NCI-H1105 treated with DMSO at 0.1 percent for 48 hours (cell line): Measurements from ENCODE around the gene HNRNPM.
"Not testable (repeated sequence)": the region's sequence is repeated elsewhere in the genome, so short reads cannot be mapped to it uniquely, and the experiment has no call there.

Experiments
- DNase-seq: peaks from one replicate; lab custom pipeline; 2025; lab: John Stamatoyannopoulos, UW

HNRNPM gene

GRCh38 chr19:8425331-8425730 is 19.4 kb upstream of the HNRNPM start:
- DNase-seq, result not testable (repeated sequence)

- DNase-seq, result no peak
These were observed 18.5 kb upstream of the HNRNPM start for GRCh38 chr19:8426283-8426682.

DNA sequence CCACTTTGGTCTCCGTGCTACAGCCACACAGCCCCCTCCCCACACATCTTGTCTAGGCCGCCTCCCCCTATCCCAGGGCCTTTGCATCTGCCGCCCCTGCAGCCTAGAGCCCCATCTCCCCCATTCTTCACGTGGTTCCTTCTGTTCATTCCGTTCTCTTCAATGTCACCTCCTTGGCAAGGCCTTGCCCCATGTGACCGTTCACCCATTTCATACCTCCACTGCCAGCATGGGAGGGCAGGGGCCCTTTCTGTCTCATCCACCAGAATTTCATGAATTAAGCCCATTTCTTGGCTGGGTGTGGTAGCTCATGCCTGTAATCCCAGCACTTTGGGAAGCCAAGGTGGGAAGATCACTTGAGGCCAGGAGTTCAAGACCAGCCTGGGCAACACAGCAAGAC is 15.7 kb upstream of the HNRNPM start:
- DNase-seq, result no peak

DNA sequence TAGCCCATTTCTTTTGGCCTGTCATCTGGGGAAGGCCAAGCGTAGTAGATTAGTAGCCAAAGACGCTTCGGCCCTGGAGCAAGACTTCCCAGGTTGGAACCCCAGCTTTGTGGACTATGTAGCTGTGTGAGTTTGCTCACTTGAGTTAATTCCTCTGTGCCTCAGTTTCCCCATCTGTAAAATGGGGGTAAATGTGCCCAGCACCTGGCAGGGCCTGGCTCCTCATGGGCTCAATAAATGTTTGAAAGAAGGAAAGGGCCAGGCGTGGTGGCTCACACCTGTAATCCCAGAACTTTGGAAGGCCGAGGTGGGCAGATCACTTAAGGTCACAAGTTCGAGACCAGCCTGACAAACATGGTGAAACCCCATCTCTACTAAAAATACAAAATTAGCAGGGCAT is 14.9 kb upstream of the HNRNPM start:
- DNase-seq, result no peak

GRCh38 chr19:8430650-8431049 is 14.1 kb upstream of the HNRNPM start:
- DNase-seq, result no peak

GRCh38 chr19:8438236-8438635 is 6.5 kb upstream of the HNRNPM start:
- no peak for DNase-seq

GRCh38 chr19:8441725-8442544 is 2.8 kb upstream of the HNRNPM start:
- DNase-seq, result no peak

DNA sequence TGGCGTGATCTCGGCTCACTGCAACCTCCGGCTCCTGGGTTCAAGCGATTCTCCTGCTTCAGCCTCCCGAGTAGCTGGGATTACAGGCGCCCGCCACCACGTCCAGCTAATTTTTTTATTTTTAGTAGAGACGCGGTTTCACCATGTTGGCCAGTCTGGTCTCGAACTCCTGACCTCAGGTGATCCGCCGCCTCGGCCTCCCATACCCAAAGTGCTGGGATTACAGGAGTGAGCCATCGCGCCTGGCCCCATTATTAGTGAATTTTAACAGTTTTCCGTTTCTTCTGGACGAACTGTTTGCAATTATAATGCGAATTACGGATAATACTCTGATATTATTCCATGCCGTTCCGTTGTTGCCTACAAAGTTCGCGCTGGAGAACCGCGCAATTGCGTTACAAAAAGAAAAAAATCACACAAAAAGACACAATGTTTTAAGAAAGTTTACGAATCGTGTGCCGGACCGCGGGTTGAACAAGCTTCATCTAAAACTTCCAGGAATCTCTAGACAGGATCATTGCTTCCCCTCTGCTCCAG is 567 bp upstream of the HNRNPM start:
- not testable (repeated sequence) for DNase-seq

- peak; percentile 17 for DNase-seq
These were observed 770 bp downstream of the HNRNPM start for GRCh38 chr19:8445488-8446001.

GRCh38 chr19:8446061-8446709 is 1.4 kb downstream of the HNRNPM start:
- no peak for DNase-seq

DNA sequence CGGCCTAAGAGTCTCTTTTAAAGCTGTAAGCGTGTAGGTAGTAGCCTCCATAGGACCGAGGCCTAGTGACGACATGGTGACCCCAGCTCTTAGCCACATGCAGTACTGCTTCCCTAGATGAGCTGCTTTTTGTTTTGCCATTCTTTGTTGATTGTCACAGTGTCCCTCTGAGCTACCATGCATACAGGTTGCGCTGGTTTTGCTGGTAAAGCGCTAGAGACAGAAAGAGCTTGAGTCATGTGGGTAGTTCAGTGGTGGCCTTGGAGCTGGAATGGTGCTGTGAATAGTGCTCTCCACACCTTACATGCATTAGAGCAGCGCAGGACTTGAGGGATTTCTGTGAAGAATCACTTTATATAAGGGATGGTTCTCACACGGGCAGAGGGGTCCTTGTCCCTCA is 5.1 kb downstream of the HNRNPM start:
- DNase-seq, result no peak

- DNase-seq, result no peak
These were observed 6.6 kb downstream of the HNRNPM start for GRCh38 chr19:8451377-8451776.

GRCh38 chr19:8451885-8452284 is 7.1 kb downstream of the HNRNPM start:
- no peak for DNase-seq

GRCh38 chr19:8452446-8453123 is 7.8 kb downstream of the HNRNPM start:
- DNase-seq, result no peak

DNA sequence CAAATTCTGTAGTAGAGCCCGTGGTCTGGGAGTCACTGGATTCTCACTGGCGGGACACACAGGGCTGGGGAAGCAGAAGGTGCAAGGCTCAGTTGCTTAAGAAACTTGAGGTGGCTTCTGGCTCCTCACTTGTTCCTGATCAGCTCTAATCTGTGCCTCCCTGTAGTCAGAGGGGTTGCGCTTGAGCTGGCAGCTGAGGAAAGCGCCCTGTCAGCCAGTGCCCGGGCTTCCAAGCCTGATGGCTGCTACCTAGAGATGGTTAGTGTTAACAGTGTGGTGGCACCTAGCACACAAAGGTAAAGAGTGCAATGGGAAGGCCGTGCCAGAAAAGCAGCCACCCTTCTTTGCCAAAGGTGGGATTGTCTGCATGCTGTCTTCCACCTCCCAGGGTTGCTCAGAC is 8.8 kb downstream of the HNRNPM start:
- no peak for DNase-seq

GRCh38 chr19:8454218-8454617 is 9.4 kb downstream of the HNRNPM start:
- DNase-seq, result no peak

DNA sequence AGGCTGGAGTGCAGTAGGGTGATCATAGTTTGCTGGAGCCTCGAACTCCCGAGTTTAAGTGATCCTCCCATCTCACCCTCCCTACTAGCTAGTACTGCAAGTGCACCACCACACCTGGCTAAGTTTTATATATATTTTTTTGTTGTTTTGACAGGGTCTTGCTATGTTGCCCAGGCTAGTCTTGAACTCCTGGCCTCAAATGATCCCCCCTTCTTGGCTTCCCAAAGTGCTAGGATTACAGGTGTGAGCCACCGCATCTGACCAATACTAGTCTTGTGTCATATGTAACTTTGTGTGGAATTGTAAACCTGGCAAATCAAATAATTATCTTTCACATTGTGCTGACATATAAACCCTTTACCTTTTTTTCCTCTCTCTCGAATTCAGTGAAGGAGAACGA is 10.2 kb downstream of the HNRNPM start:
- no peak for DNase-seq

DNA sequence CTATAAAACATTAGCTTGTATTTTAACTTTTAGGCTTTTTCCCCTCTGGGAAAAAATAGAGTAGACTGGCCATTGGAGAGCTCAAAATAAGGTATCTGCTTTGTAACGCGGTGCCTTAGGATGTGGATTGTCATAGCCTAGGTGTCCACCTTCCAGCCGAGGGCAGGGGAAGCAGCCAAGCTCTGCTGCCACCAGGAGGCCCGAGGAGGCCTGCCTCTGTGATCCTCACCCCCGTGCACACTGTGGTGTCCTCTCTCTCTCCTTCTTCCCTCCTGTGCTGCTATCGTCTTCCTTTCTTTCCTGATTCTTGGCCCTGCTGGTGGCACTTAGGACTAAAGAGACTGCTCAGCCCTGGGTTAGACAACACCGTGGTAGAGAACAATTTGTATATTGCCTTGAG is 11.3 kb downstream of the HNRNPM start:
- DNase-seq, result no peak

- DNase-seq, result no peak
These were observed 12.4 kb downstream of the HNRNPM start for GRCh38 chr19:8457209-8457608.

DNA sequence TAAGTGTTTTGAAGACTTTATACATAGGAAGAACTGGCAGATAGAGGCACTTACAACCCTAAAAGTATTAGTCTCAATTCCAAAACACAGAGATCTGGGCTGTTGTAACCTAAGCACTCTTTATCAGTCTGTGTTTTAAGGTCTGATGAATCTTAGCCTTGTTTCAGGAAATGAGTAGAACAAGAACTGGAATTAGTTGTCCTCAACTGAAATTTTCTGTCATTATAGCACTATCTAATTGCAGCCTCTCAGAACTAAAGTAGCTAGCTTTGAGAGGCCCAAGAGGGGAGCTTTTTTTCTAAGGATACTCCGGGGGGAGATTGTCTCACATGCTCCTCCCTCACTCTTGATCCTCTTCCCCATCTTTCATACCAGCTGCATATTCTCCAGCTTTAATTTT is 13.1 kb downstream of the HNRNPM start:
- DNase-seq, result no peak

- no peak for DNase-seq
These were observed 13.6 kb downstream of the HNRNPM start for GRCh38 chr19:8458380-8458779.

DNA sequence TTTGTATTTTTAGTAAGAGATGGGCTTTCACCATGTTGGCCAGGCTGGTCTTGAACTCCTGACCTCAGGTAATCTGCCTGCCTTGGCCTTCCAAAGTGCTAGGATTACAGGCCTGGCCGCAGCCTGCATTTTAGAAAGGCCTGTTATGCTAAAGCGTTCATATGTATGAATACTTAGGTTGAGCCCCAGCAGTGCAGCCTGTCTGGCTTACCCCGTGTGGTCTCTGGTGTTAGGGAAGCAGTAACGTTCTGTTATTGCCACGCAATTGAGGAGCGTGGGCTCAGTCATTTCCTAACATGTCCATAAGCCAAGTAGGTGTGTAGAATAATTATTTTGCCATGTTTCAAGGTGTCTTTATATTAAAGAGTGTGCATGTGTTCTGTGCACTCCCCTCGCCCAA is 14.3 kb downstream of the HNRNPM start:
- DNase-seq, result no peak
